ENCODE data around the gene KIAA2012.

KIAA2012 gene

DNA sequence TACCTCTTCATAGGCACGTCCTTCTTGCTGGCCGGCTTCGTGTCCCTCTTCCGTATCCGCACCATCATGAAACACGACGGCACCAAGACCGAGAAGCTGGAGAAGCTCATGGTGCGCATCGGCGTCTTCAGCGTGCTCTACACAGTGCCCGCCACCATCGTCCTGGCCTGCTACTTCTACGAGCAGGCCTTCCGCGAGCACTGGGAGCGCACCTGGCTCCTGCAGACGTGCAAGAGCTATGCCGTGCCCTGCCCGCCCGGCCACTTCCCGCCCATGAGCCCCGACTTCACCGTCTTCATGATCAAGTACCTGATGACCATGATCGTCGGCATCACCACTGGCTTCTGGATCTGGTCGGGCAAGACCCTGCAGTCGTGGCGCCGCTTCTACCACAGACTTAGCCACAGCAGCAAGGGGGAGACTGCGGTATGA lies 37.1 kb upstream of the KIAA2012 start:
- H3K27me3 ChIP-seq (ENCODE audit: insufficient read depth, low read length): no peaks in the 10 kb centered on the region
- H2AFZ ChIP-seq (ENCODE audit: low read depth, low read length): no peak overlapping the region
- H3K4me1 ChIP-seq (ENCODE audit: insufficient read depth, low read length): peaks cover 43% of the 10 kb centered on the region
- peak overlapping the region; percentile 91 for H3K4me3 ChIP-seq (ENCODE audit: low read length)
- peaks cover 22% of the 10 kb centered on the region for H3K36me3 ChIP-seq (ENCODE audit: insufficient read depth, low read length)
- H3K9me3 ChIP-seq (ENCODE audit: low read length): peaks cover 2% of the 10 kb centered on the region

GRCh38 chr2:202036601-202037037 lies 36.4 kb upstream of the KIAA2012 start:
- peaks cover 36% of the 10 kb centered on the region for H3K4me1 ChIP-seq (ENCODE audit: insufficient read depth, low read length)
- H3K9me3 ChIP-seq (ENCODE audit: low read length): peaks cover 2% of the 10 kb centered on the region
- H3K36me3 ChIP-seq (ENCODE audit: insufficient read depth, low read length): peaks cover 22% of the 10 kb centered on the region
- peak overlapping the region; percentile 91 for H3K4me3 ChIP-seq (ENCODE audit: low read length)
- H2AFZ ChIP-seq (ENCODE audit: low read depth, low read length): no peak overlapping the region
- H3K27me3 ChIP-seq (ENCODE audit: insufficient read depth, low read length): no peaks in the 10 kb centered on the region

- peak overlapping the region; percentile 91 for H3K4me3 ChIP-seq (ENCODE audit: low read length)
- H3K9me3 ChIP-seq (ENCODE audit: low read length): peaks cover 2% of the 10 kb centered on the region
- H2AFZ ChIP-seq (ENCODE audit: low read depth, low read length): no peak overlapping the region
- H3K4me1 ChIP-seq (ENCODE audit: insufficient read depth, low read length): peaks cover 33% of the 10 kb centered on the region
- peaks cover 22% of the 10 kb centered on the region for H3K36me3 ChIP-seq (ENCODE audit: insufficient read depth, low read length)
- no peaks in the 10 kb centered on the region for H3K27me3 ChIP-seq (ENCODE audit: insufficient read depth, low read length)
Measured at GRCh38 chr2:202037086-202037485, 36.0 kb upstream of the KIAA2012 start.

DNA sequence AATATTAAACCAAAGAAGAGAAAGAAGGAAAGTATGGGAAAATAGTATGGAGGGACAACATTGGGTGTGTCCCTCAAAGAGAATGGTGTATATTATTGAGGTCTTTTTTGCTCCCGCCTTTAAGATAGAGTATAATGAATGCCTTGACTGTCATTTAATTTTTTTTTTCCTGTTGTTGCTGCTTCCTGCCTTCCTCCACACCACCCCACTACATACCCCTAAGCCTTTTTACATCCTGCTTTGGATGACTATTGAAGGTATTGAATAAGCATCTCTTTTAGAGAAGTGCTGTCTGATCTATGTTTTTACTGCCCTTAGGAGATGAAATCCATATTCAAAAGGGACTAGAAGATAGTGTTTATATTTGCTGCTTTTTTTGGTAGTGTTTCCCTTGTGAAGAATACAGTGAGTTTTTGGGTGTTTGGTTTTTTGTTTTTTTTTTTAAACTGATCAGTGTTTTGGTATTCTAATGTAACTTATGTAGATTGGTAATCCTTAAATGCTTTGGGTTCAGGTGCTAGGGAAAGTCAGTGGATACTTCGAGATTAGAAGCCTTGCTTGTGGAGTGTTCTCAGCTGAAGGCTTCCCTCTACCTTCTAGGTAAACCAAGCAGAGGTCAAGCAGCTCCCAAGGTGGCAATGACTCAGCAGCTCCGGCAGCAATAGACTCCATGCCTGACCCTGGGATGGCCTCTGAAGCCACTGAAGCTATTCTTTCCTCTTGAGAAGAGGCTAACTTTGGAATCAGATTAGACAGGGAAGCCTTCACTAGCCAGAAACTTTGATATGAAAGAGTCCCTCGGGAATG lies 34.4 kb upstream of the KIAA2012 start:
- Histone ChIP-seq H2AFZ (ENCODE audit: low read depth, low read length) (no peak overlapping the region), H3K27me3 (ENCODE audit: insufficient read depth, low read length) (no peaks in the 10 kb centered on the region), H3K4me3 (ENCODE audit: low read length) (peak overlapping the region; percentile 91), H3K36me3 (ENCODE audit: insufficient read depth, low read length) (peaks cover 22% of the 10 kb centered on the region), H3K9me3 (ENCODE audit: low read length) (peaks cover 2% of the 10 kb centered on the region), H3K4me1 (ENCODE audit: insufficient read depth, low read length) (peaks cover 33% of the 10 kb centered on the region)

DNA sequence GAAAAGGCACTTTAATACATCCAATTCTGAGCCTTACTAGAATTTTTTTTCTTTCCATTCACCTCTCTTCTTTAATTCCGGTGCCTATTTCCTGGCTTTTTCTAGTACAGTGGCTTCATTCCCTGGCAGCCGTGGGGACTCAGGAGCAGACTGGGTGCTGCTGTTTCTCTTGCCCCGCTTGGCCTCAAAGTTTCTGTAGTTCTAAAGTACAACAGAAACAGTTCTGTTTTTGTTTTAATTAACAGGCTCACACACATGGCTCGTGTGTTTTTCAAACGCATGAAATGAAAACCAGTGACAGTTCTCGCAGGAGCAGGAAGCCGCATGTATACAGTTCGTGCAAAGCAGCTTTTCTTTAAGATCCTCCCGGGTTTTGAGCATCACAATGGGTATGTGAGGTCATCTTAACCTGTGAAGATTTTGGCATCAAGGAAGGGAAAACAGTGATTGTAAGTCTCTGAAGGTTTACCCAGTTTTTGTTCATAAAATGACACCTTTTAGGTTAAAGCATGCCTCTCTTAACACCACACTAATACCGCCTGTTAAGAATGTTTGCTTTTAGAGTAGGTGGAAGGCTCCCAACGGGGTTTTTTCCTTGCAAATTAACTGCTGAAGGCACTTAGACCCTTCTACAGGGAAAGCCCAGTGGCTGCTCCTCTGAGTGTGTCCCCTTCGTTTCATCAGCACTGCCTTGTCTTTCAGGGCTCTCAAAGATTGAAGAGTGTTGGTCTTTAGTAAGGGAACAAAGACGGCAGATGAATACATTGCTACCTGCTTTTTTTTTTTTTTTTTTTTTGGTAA lies 33.6 kb upstream of the KIAA2012 start:
- Histone ChIP-seq H3K9me3 (ENCODE audit: low read length) (peaks cover 2% of the 10 kb centered on the region), H3K36me3 (ENCODE audit: insufficient read depth, low read length) (peaks cover 22% of the 10 kb centered on the region), H3K27me3 (ENCODE audit: insufficient read depth, low read length) (no peaks in the 10 kb centered on the region), H3K4me1 (ENCODE audit: insufficient read depth, low read length) (peaks cover 38% of the 10 kb centered on the region), H3K4me3 (ENCODE audit: low read length) (peak overlapping the region; percentile 91), H2AFZ (ENCODE audit: low read depth, low read length) (no peak overlapping the region)

DNA sequence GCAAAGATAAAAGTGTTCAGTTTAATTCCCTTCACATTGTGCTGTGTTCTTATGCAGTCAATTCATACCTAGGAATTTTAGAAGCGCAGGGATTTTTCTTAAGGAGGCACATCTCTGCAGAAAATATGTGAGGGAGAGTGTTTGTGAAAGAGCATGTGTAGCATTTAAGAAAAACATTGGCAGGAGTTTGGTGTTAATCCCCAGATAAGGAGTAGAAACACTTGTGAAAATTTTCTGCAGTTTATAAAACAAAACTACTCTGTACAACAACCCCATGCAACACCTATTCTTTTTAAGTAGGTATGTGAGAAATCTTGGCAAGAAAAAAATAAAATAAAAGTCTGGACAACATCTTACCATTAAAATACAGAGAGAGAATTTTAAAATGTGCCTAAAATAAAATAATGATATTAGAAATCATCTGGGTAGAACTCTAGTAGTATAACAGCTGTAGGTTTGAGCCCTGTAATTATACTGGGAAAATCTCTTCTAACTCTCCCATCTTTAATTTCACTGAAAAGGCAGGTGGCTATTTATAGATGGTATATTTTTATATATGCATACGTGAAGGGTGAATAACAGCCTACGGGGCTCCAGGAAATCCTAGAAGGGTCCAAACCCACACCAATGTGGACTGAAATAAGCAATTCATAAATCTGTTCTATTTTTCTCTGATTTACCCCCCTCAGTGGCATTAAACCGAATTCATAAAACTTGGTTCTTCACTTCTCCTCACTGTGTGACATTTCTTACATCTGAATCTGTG lies 32.8 kb upstream of the KIAA2012 start:
- Histone ChIP-seq H3K4me1 (ENCODE audit: insufficient read depth, low read length) (peaks cover 44% of the 10 kb centered on the region), H3K36me3 (ENCODE audit: insufficient read depth, low read length) (peaks cover 19% of the 10 kb centered on the region), H3K27me3 (ENCODE audit: insufficient read depth, low read length) (no peaks in the 10 kb centered on the region), H2AFZ (ENCODE audit: low read depth, low read length) (no peak overlapping the region), H3K4me3 (ENCODE audit: low read length) (no peak overlapping the region), H3K9me3 (ENCODE audit: low read length) (peaks cover 2% of the 10 kb centered on the region)

GRCh38 chr2:202042444-202042843 lies 30.6 kb upstream of the KIAA2012 start:
- Histone ChIP-seq H3K9me3 (ENCODE audit: low read length) (peaks cover 2% of the 10 kb centered on the region), H3K36me3 (ENCODE audit: insufficient read depth, low read length) (peaks cover 10% of the 10 kb centered on the region), H2AFZ (ENCODE audit: low read depth, low read length) (no peak overlapping the region), H3K27me3 (ENCODE audit: insufficient read depth, low read length) (no peaks in the 10 kb centered on the region), H3K4me3 (ENCODE audit: low read length) (no peak overlapping the region), H3K4me1 (ENCODE audit: insufficient read depth, low read length) (peaks cover 36% of the 10 kb centered on the region)

GRCh38 chr2:202043475-202043874 lies 29.6 kb upstream of the KIAA2012 start:
- Histone ChIP-seq H3K9me3 (ENCODE audit: low read length) (peaks cover 2% of the 10 kb centered on the region), H3K27me3 (ENCODE audit: insufficient read depth, low read length) (no peaks in the 10 kb centered on the region), H2AFZ (ENCODE audit: low read depth, low read length) (no peak overlapping the region)

DNA sequence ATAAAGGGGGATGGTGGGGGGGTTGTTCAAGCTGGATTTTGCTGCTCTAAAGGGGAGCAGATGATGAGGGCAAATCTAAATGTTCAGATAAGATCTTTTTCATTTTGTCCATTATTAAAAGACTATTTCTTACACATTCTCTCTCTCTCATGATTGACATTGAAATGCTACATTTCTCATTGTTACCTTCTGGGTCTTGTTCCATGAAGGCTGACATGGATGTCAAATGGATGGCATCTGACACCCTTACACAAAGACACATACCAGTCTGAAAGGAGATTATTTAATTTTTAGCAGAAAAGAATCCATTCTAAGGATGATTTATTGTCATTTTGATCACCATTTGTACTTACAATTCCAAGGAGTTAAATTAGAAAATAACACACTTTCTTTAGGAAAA lies 28.3 kb upstream of the KIAA2012 start:
- H3K9me3 ChIP-seq (ENCODE audit: low read length): no peaks in the 10 kb centered on the region
- H3K36me3 ChIP-seq (ENCODE audit: insufficient read depth, low read length): no peaks in the 10 kb centered on the region
- H3K4me3 ChIP-seq (ENCODE audit: low read length): no peak overlapping the region
- H3K27me3 ChIP-seq (ENCODE audit: insufficient read depth, low read length): no peaks in the 10 kb centered on the region
- H3K4me1 ChIP-seq (ENCODE audit: insufficient read depth, low read length): peaks cover 17% of the 10 kb centered on the region
- no peak overlapping the region for H2AFZ ChIP-seq (ENCODE audit: low read depth, low read length)

More at GRCh38 chr2:202043475-202043874, 29.6 kb upstream of the KIAA2012 start:
- peaks cover 30% of the 10 kb centered on the region for H3K4me1 ChIP-seq (ENCODE audit: insufficient read depth, low read length)
- H3K36me3 ChIP-seq (ENCODE audit: insufficient read depth, low read length): peaks cover 7% of the 10 kb centered on the region
- H3K4me3 ChIP-seq (ENCODE audit: low read length): no peak overlapping the region

- no peak overlapping the region for H3K4me3 ChIP-seq (ENCODE audit: low read length)
- no peak overlapping the region for H2AFZ ChIP-seq (ENCODE audit: low read depth, low read length)
- no peaks in the 10 kb centered on the region for H3K9me3 ChIP-seq (ENCODE audit: low read length)
- peaks cover 17% of the 10 kb centered on the region for H3K4me1 ChIP-seq (ENCODE audit: insufficient read depth, low read length)
- H3K27me3 ChIP-seq (ENCODE audit: insufficient read depth, low read length): no peaks in the 10 kb centered on the region
- no peaks in the 10 kb centered on the region for H3K36me3 ChIP-seq (ENCODE audit: insufficient read depth, low read length)
Measured at GRCh38 chr2:202046572-202046971, 26.5 kb upstream of the KIAA2012 start.

GRCh38 chr2:202049092-202049728 lies 23.8 kb upstream of the KIAA2012 start:
- Histone ChIP-seq H2AFZ (ENCODE audit: low read depth, low read length) (no peak overlapping the region), H3K4me3 (ENCODE audit: low read length) (no peak overlapping the region), H3K36me3 (ENCODE audit: insufficient read depth, low read length) (no peaks in the 10 kb centered on the region), H3K27me3 (ENCODE audit: insufficient read depth, low read length) (no peaks in the 10 kb centered on the region), H3K4me1 (ENCODE audit: insufficient read depth, low read length) (peaks cover 15% of the 10 kb centered on the region), H3K9me3 (ENCODE audit: low read length) (no peaks in the 10 kb centered on the region)

DNA sequence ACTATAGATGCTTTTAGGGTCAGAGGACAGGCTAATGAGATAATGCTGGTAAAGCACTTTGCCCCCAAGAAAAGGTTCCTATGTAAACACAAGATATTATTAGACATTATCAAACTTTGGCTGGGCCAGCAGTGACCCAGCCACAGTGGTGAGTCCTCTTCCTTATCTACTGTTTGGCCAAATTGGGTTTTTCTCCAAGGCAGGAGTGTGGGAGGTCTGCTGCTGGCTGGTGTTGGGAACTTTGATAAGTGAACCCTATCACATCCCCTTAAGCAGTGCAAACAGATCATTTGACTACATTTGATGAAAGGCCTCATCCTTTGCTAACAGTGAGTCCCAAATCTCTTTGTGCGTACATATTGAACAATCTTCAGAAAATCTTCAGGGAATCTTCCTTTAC lies 23.2 kb upstream of the KIAA2012 start:
- Histone ChIP-seq H3K27me3 (ENCODE audit: insufficient read depth, low read length) (no peaks in the 10 kb centered on the region), H2AFZ (ENCODE audit: low read depth, low read length) (no peak overlapping the region), H3K9me3 (ENCODE audit: low read length) (no peaks in the 10 kb centered on the region), H3K36me3 (ENCODE audit: insufficient read depth, low read length) (no peaks in the 10 kb centered on the region), H3K4me1 (ENCODE audit: insufficient read depth, low read length) (peaks cover 9% of the 10 kb centered on the region), H3K4me3 (ENCODE audit: low read length) (no peak overlapping the region)

All from neuron (in vitro differentiated cells).